WTC11 (cell line): ENCODE results near the gene C4orf36. TPM values are rescaled to one million over a fixed set of nuclear protein-coding genes. Genes with fewer than 3 reads are reported as not detected.

Experiments used
- ATAC-seq: fragments of 200-7000 bp; cut with Tn5 transposase; 2 replicates; pipeline ENCODE4 v1.10.0; 2021; ENCODE audit warnings: mild to moderate bottlenecking, moderate library complexity
- CTCF ChIA-PET: fragments of 300-600 bp; sonication (Branson Sonifier 250); formaldehyde crosslinking; loops from one replicate; lab custom pipeline; 2021; ENCODE audit warnings: antibody characterized with exemption; lab: Charles Lee
- POLR2A ChIA-PET: fragments of 350-600 bp; sonication (Branson Sonifier 250); formaldehyde crosslinking; loops from one replicate; lab custom pipeline; 2021; ENCODE audit warnings: antibody characterized with exemption; lab: Charles Lee
- DNase-seq: peaks from one replicate; pipeline ENCODE4 v3.0.0; 2021; ENCODE audit warnings: low spot score
- H3K27ac Mint-ChIP-seq: 2 replicates; pipeline ENCODE4 v1.8.0; 2021; ENCODE audit warnings: mixed read lengths
- H3K27me3 Mint-ChIP-seq: 2 replicates; pipeline ENCODE4 v1.8.0; 2021; ENCODE audit warnings: low read depth, mild to moderate bottlenecking, moderate library complexity, mixed read lengths
- H3K36me3 Mint-ChIP-seq: 2 replicates; pipeline ENCODE4 v1.8.0; 2021; ENCODE audit warnings: mixed read lengths
- H3K4me1 Mint-ChIP-seq: 2 replicates; pipeline ENCODE4 v1.8.0; 2022; ENCODE audit warnings: mixed read lengths
- H3K4me3 Mint-ChIP-seq: 2 replicates; pipeline ENCODE4 v1.8.0; 2021; ENCODE audit warnings: mild to moderate bottlenecking, moderate library complexity, mixed read lengths
- H3K9me3 Mint-ChIP-seq: 2 replicates; pipeline ENCODE4 v1.8.0; 2021; ENCODE audit warnings: mixed read lengths
- CBFB ChIP-seq: sonication (generic); formaldehyde crosslinking; IDR thresholded peaks from 2 replicates; pipeline ENCODE4 v1.8.1; 2022; ENCODE audit warnings: mild to moderate bottlenecking, low read depth, missing genetic modification reagents
- CREM ChIP-seq: sonication (generic); formaldehyde crosslinking; IDR thresholded peaks from 2 replicates; pipeline ENCODE4 v1.8.1; 2022; ENCODE audit warnings: mild to moderate bottlenecking, missing genetic modification reagents, moderate library complexity
- ESRRA ChIP-seq: sonication (generic); formaldehyde crosslinking; IDR thresholded peaks from 2 replicates; pipeline ENCODE4 v1.8.1; 2022; ENCODE audit warnings: mild to moderate bottlenecking, missing genetic modification reagents, borderline replicate concordance
- HMGA2 ChIP-seq: fragments of 250-450 bp; sonication (Bioruptor Pico); IDR thresholded peaks from 2 replicates; pipeline ENCODE4 v1.4.0; 2021; ENCODE audit warnings: mild to moderate bottlenecking, moderate library complexity
- IRF2 ChIP-seq: sonication (generic); formaldehyde crosslinking; IDR thresholded peaks from 2 replicates; pipeline ENCODE4 v1.8.0; 2022; ENCODE audit warnings: low read depth, missing genetic modification reagents, borderline replicate concordance
- JUN ChIP-seq: sonication (generic); formaldehyde crosslinking; IDR thresholded peaks from 2 replicates; pipeline ENCODE4 v1.8.0; 2023; ENCODE audit warnings: mild to moderate bottlenecking, missing genetic modification reagents
- NFE2L1 ChIP-seq: sonication (generic); formaldehyde crosslinking; IDR thresholded peaks from 2 replicates; pipeline ENCODE4 v1.8.1; 2023; ENCODE audit warnings: missing genetic modification reagents
- NR3C1 ChIP-seq: sonication (generic); formaldehyde crosslinking; conservative IDR thresholded peaks from 2 replicates; pipeline ENCODE4 v1.8.1; 2023; ENCODE audit warnings: low read depth, mild to moderate bottlenecking, missing genetic modification reagents
- OVOL2 ChIP-seq: fragments of 250-450 bp; sonication (Bioruptor Pico); IDR thresholded peaks from 2 replicates; pipeline ENCODE4 v1.9.0; 2021; ENCODE audit warnings: mild to moderate bottlenecking, borderline replicate concordance
- SMAD3 ChIP-seq: sonication (generic); formaldehyde crosslinking; IDR thresholded peaks from 2 replicates; pipeline ENCODE4 v1.8.0; 2022; ENCODE audit warnings: missing genetic modification reagents, mild to moderate bottlenecking, borderline replicate concordance
- ZNF263 ChIP-seq: sonication (generic); formaldehyde crosslinking; IDR thresholded peaks from 2 replicates; pipeline ENCODE4 v1.8.1; 2022; ENCODE audit warnings: low read depth, mild to moderate bottlenecking, moderate library complexity, missing genetic modification reagents
- ZNF416 ChIP-seq: fragments of 250-450 bp; sonication (Bioruptor Pico); IDR thresholded peaks from 2 replicates; pipeline ENCODE4 v1.9.0; 2021; ENCODE audit warnings: mild to moderate bottlenecking, inconsistent platforms
- total RNA-seq: library from RNA; stranded (reverse); gene quantifications from 3 replicates; pipeline ENCODE4 v1.2.3, GENCODE V29; 2021
- TF ChIP-seq, protein P1 (sequence below): sonication (generic); formaldehyde crosslinking; IDR thresholded peaks from 2 replicates; pipeline ENCODE4 v1.8.1; 2023; ENCODE audit warnings: mild to moderate bottlenecking, missing genetic modification reagents
- TF ChIP-seq, protein P2 (sequence below): sonication (generic); formaldehyde crosslinking; IDR thresholded peaks from 2 replicates; pipeline ENCODE4 v1.8.1; 2023; ENCODE audit warnings: mild to moderate bottlenecking, missing genetic modification reagents
- TF ChIP-seq, protein P3 (sequence below): sonication (generic); formaldehyde crosslinking; IDR thresholded peaks from 2 replicates; pipeline ENCODE4 v1.8.0; 2022; ENCODE audit warnings: mild to moderate bottlenecking, missing genetic modification reagents
- TF ChIP-seq, protein P4 (sequence below): sonication (generic); formaldehyde crosslinking; IDR thresholded peaks from 2 replicates; pipeline ENCODE4 v1.8.0; 2022; ENCODE audit warnings: mild to moderate bottlenecking, missing genetic modification reagents
- TF ChIP-seq, protein P5 (sequence below): fragments of 250-450 bp; sonication (Bioruptor Pico); IDR thresholded peaks from 2 replicates; pipeline ENCODE4 v1.8.0; 2021; ENCODE audit warnings: mild to moderate bottlenecking
- TF ChIP-seq, protein P6 (sequence below): sonication (generic); formaldehyde crosslinking; IDR thresholded peaks from 2 replicates; pipeline ENCODE4 v1.8.1; 2023; ENCODE audit warnings: mild to moderate bottlenecking, moderate library complexity, missing genetic modification reagents

C4orf36 gene
- total RNA-seq, 1 experiment from 2014 or later, result 0.79 TPM

DNA sequence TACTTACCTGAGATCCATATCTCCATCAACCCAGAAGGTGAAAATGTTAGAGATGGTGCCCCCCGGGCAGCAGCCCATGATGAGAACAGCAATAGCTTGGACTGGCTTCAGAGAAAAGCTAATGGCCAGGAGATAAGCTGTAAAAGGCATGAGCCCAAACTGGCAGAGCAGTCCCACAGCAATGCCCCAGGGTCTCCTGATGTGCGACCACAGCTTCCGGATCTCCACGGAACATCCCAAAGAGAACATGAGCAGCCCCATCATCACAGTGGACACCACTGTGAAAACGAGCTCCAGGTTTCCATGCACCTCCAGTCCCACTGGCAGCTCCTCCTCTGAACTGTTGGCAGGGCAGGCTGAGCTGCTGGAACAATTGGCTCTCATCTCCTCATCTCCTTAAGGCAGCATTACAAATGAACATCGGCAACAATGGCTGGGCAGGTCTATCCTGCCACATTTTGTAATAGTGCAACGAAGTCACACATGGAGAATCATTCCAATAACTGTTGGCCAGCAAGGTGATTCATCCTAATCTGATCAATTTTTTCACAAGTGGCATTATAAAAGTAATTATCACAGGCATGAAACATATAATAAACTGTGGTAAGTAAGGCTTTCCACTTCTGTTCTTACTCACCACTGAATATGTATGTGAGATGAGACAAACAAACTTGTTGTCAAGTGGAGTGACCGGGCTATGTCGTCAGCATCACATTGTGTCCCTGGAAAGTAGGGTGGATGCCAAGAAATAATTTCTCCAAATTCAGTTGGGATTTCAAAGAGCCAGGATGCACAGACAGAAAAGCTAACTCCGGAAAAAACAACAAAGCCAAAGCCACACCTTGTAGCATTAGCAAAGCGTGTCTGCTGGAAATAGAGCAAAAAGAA lies 43.2 kb downstream of the C4orf36 start, which contains the start of gene SLC10A6:
Gene SLC10A6, minus strand, starts transcription at position 653 of the 888 bp plus-strand sequence. Its CDS starts 269 bp downstream, at position 384.
- Mint-ChIP-seq H3K9me3 (no peaks in the 10 kb centered on the region), H3K27ac (no peak within 1 kb of the TSS), H3K4me3 (no peak within 1 kb of the TSS), H3K27me3 (peaks cover 7% of the 10 kb centered on the region), H3K4me1 (peaks cover 10% of the 10 kb centered on the region), H3K36me3 (no peaks in the 10 kb centered on the region)
- ATAC-seq (no peak), DNase-seq (no peak)
- TF ChIP-seq OVOL2 (CRISPR knock-in tag) (no peak), CREM (no peak), JUN (CRISPR knock-in tag) (no peak), IRF2 (no peak)
- TF ChIP-seq, protein P1, sequence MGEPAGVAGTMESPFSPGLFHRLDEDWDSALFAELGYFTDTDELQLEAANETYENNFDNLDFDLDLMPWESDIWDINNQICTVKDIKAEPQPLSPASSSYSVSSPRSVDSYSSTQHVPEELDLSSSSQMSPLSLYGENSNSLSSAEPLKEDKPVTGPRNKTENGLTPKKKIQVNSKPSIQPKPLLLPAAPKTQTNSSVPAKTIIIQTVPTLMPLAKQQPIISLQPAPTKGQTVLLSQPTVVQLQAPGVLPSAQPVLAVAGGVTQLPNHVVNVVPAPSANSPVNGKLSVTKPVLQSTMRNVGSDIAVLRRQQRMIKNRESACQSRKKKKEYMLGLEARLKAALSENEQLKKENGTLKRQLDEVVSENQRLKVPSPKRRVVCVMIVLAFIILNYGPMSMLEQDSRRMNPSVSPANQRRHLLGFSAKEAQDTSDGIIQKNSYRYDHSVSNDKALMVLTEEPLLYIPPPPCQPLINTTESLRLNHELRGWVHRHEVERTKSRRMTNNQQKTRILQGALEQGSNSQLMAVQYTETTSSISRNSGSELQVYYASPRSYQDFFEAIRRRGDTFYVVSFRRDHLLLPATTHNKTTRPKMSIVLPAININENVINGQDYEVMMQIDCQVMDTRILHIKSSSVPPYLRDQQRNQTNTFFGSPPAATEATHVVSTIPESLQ (CRISPR knock-in tag), result no peak
- TF ChIP-seq, protein P2, sequence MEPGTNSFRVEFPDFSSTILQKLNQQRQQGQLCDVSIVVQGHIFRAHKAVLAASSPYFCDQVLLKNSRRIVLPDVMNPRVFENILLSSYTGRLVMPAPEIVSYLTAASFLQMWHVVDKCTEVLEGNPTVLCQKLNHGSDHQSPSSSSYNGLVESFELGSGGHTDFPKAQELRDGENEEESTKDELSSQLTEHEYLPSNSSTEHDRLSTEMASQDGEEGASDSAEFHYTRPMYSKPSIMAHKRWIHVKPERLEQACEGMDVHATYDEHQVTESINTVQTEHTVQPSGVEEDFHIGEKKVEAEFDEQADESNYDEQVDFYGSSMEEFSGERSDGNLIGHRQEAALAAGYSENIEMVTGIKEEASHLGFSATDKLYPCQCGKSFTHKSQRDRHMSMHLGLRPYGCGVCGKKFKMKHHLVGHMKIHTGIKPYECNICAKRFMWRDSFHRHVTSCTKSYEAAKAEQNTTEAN, result no peak
- ChIA-PET CTCF (interaction anchor here (0.6 to 2.0 kb wide), 3 partner anchors 13 to 31 kb away, joined by 3 to 8 read pairs (median 4); no protein-coding TSS in a partner anchor), POLR2A (interaction anchor here (0.6 kb wide), 2 partner anchors 32 to 277 kb away, joined by 4 to 5 read pairs; no protein-coding TSS in a partner anchor)

DNA sequence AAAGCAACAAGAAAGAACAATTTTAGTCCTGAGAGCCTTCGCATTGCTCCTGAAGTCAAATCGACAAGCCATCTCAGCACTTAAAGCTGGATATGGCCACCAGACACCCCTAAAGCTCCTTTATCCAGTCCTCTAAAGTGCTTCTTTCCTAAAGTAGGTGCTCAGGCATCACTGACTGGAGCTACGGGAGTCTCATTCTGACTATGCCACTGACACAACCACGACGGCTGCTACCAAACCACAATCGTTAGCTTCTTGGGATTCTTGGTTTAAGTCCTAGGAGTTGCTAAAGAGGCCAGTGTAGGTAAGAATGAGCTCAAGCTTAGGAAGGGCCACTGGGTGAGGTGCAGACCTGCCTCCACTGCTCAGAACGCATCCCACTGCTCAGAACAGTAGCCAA lies 44.1 kb downstream of the C4orf36 start:
- POLR2A ChIA-PET, result interaction anchor here (0.6 kb wide), 1 partner anchor 277 kb away, joined by 4 read pairs; no protein-coding TSS in a partner anchor
- CTCF ChIA-PET, result interaction anchor here (0.5 to 2.0 kb wide), 3 partner anchors 12 to 480 kb away, joined by 3 to 8 read pairs (median 5); no protein-coding TSS in a partner anchor
- no peak overlapping the region for H3K27ac Mint-ChIP-seq

More for the DNA sequence above, 44.1 kb downstream of the C4orf36 start:
- peaks cover 6% of the 10 kb centered on the region for H3K27me3 Mint-ChIP-seq
- H3K9me3 Mint-ChIP-seq, result no peaks in the 10 kb centered on the region
- no peaks in the 10 kb centered on the region for H3K36me3 Mint-ChIP-seq
- TF ChIP-seq HMGA2 (CRISPR knock-in tag), result no peak
- TF ChIP-seq ZNF263 (CRISPR knock-in tag), result no peak
- no peak for TF ChIP-seq CBFB (CRISPR knock-in tag)
- no peak for TF ChIP-seq NFE2L1 (CRISPR knock-in tag)
- TF ChIP-seq, protein P3, sequence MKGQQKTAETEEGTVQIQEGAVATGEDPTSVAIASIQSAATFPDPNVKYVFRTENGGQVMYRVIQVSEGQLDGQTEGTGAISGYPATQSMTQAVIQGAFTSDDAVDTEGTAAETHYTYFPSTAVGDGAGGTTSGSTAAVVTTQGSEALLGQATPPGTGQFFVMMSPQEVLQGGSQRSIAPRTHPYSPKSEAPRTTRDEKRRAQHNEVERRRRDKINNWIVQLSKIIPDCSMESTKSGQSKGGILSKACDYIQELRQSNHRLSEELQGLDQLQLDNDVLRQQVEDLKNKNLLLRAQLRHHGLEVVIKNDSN (CRISPR knock-in tag), result no peak
- TF ChIP-seq ESRRA (CRISPR knock-in tag), result no peak
- TF ChIP-seq, protein P4, sequence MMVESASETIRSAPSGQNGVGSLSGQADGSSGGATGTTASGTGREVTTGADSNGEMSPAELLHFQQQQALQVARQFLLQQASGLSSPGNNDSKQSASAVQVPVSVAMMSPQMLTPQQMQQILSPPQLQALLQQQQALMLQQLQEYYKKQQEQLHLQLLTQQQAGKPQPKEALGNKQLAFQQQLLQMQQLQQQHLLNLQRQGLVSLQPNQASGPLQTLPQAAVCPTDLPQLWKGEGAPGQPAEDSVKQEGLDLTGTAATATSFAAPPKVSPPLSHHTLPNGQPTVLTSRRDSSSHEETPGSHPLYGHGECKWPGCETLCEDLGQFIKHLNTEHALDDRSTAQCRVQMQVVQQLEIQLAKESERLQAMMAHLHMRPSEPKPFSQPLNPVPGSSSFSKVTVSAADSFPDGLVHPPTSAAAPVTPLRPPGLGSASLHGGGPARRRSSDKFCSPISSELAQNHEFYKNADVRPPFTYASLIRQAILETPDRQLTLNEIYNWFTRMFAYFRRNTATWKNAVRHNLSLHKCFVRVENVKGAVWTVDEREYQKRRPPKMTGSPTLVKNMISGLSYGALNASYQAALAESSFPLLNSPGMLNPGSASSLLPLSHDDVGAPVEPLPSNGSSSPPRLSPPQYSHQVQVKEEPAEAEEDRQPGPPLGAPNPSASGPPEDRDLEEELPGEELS (CRISPR knock-in tag), result no peak
- TF ChIP-seq ZNF416 (CRISPR knock-in tag), result no peak
- no peak for TF ChIP-seq NR3C1 (CRISPR knock-in tag)
- TF ChIP-seq, protein P5, sequence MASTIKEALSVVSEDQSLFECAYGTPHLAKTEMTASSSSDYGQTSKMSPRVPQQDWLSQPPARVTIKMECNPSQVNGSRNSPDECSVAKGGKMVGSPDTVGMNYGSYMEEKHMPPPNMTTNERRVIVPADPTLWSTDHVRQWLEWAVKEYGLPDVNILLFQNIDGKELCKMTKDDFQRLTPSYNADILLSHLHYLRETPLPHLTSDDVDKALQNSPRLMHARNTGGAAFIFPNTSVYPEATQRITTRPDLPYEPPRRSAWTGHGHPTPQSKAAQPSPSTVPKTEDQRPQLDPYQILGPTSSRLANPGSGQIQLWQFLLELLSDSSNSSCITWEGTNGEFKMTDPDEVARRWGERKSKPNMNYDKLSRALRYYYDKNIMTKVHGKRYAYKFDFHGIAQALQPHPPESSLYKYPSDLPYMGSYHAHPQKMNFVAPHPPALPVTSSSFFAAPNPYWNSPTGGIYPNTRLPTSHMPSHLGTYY (CRISPR knock-in tag), result no peak
- TF ChIP-seq, protein P6, sequence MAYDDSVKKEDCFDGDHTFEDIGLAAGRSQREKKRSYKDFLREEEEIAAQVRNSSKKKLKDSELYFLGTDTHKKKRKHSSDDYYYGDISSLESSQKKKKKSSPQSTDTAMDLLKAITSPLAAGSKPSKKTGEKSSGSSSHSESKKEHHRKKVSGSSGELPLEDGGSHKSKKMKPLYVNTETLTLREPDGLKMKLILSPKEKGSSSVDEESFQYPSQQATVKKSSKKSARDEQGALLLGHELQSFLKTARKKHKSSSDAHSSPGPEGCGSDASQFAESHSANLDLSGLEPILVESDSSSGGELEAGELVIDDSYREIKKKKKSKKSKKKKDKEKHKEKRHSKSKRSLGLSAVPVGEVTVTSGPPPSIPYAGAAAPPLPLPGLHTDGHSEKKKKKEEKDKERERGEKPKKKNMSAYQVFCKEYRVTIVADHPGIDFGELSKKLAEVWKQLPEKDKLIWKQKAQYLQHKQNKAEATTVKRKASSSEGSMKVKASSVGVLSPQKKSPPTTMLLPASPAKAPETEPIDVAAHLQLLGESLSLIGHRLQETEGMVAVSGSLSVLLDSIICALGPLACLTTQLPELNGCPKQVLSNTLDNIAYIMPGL (CRISPR knock-in tag), result no peak
- TF ChIP-seq SMAD3, result no peak
- TF ChIP-seq, all 79 proteins: peak for 0
- Mint-ChIP-seq H3K4me1 (peaks cover 10% of the 10 kb centered on the region), H3K4me3 (no peak overlapping the region)
- ATAC-seq (no peak), DNase-seq (no peak)
